ENCODE data around the gene SLC25A36.
A peak's percentile ranks its signal among the peaks of the same experiment; 100 is the strongest.

SLC25A36 gene
- 9.7 to 78.6 (median 31.5) reads per million in 18 experiments for total RNA-seq

- DNase-seq, result peak; percentile 99
These were observed at the start of gene SLC25A36 for GRCh38 chr3:140941434-140942220. Gene SLC25A36 (plus strand): TSS chr3:140941836. CDS start chr3:140942055, 219 bp downstream.

- no peak for DNase-seq
These were observed 44.6 kb upstream of the SLC25A36 start for GRCh38 chr3:140896997-140897396.

- DNase-seq, result peak; percentile 32 to 69
These were observed 43.1 kb upstream of the SLC25A36 start for GRCh38 chr3:140898340-140899180.

- DNase-seq, result no peak
These were observed 42.3 kb upstream of the SLC25A36 start for GRCh38 chr3:140899363-140899762.

- DNase-seq, result no peak
These were observed 38.8 kb upstream of the SLC25A36 start for GRCh38 chr3:140902791-140903190.

- DNase-seq, result no peak
These were observed 38.4 kb upstream of the SLC25A36 start for GRCh38 chr3:140903196-140903595.

GRCh38 chr3:140904521-140904920 lies 37.1 kb upstream of the SLC25A36 start:
- DNase-seq, result no peak

- no peak for DNase-seq
These were observed 36.1 kb upstream of the SLC25A36 start for GRCh38 chr3:140905559-140905958.

- DNase-seq, result no peak
These were observed 34.9 kb upstream of the SLC25A36 start for GRCh38 chr3:140906785-140907184.

GRCh38 chr3:140910860-140911259 lies 30.8 kb upstream of the SLC25A36 start:
- no peak for DNase-seq

- no peak for DNase-seq
These were observed 29.8 kb upstream of the SLC25A36 start for GRCh38 chr3:140911822-140912221.

GRCh38 chr3:140913728-140914127 lies 27.9 kb upstream of the SLC25A36 start:
- no peak for DNase-seq

GRCh38 chr3:140914384-140914945 lies 27.2 kb upstream of the SLC25A36 start:
- no peak for DNase-seq

- no peak for DNase-seq
These were observed 25.0 kb upstream of the SLC25A36 start for GRCh38 chr3:140916603-140917002.

GRCh38 chr3:140917772-140918171 lies 23.9 kb upstream of the SLC25A36 start:
- no peak for DNase-seq

- DNase-seq, result no peak
These were observed 21.6 kb upstream of the SLC25A36 start for GRCh38 chr3:140920029-140920428.

- DNase-seq, result peak; percentile 6 to 10
These were observed 19.0 kb upstream of the SLC25A36 start for GRCh38 chr3:140922634-140923033.

GRCh38 chr3:140924097-140924873 lies 17.4 kb upstream of the SLC25A36 start:
- no peak for DNase-seq

GRCh38 chr3:140927279-140928069 lies 14.2 kb upstream of the SLC25A36 start:
- no peak for DNase-seq

GRCh38 chr3:140929446-140929845 lies 12.2 kb upstream of the SLC25A36 start:
- DNase-seq, result no peak

- DNase-seq, result no peak
These were observed 10.6 kb upstream of the SLC25A36 start for GRCh38 chr3:140931016-140931454.

GRCh38 chr3:140931801-140932200 lies 9.8 kb upstream of the SLC25A36 start:
- no peak for DNase-seq
